ENCODE data around the gene KRT9. TPM values are rescaled to one million over a fixed set of nuclear protein-coding genes. Genes with fewer than 3 reads are reported as not detected.

The KRT9 gene
- total and polyA plus RNA-seq, 2 donors (not counting 3 experiments of a cell fraction or from before 2014, with no cell fraction given) = not detected

- H3K4me3 ChIP-seq (replicated peaks in 1 of 3; ENCODE audit: insufficient read depth in 1 of 3, low read depth in 1 of 3, low read length in 3 of 3) = no peak overlapping the region
- no peaks in the 10 kb centered on the region for H3K9me1 ChIP-seq (replicated peaks; ENCODE audit: control insufficient read depth, extremely low read depth, insufficient read depth, low read length)
- ChIA-PET POLR2A (no interaction called here), CTCF (interaction anchor here (1.0 to 1.6 kb wide), 2 partner anchors 14 to 69 kb away, joined by 5 to 6 read pairs; no protein-coding TSS in a partner anchor)
- BruUV-seq (replicated peaks) = no TSS peak
- no peak overlapping the region for H2AFZ ChIP-seq (ENCODE audit: low read depth, low read length)
- no peaks in the 10 kb centered on the region for H3K9me3 ChIP-seq (replicated peaks; ENCODE audit: control insufficient read depth, insufficient read depth, low read length)
- H3K36me3 ChIP-seq (ENCODE audit: control insufficient read depth in 2 of 2, extremely low read depth in 1 of 2, insufficient read depth in 2 of 2, low read length in 2 of 2) = no peaks in the 10 kb centered on the region
- no peak overlapping the region for H3K27ac ChIP-seq (ENCODE audit: insufficient read depth, low read depth, low read length)
- H3K4me2 ChIP-seq (ENCODE audit: insufficient read depth, low read length) = no peak overlapping the region
- dilution Hi-C loops (cut with MboI; ENCODE audit: extremely low pct_ligation_motif_present, low sequenced_read_pairs) (no loop called here), intact Hi-C loops (cut with micrococcal nuclease) (no loop called here)
- FAIRE-seq = no peak
- no peaks in the 10 kb centered on the region for H4K20me1 ChIP-seq (replicated peaks; ENCODE audit: control insufficient read depth, extremely low read depth, insufficient read depth, low read length)
- TF ChIP-seq GATA2 (IDR thresholded peaks at IDR 0.05; ENCODE audit: insufficient read depth, insufficient read length, low read depth, low read length) (no peak), CTCF (IDR thresholded peaks at IDR 0.05; ENCODE audit: extremely low read depth in 1 of 2, insufficient read depth in 1 of 2, low read depth in 1 of 2, low read length in 2 of 2) (no peak), EZH2 (IDR thresholded peaks at IDR 0.05; ENCODE audit: borderline replicate concordance, low read depth, low read length, severe bottlenecking) (no peak), POLR2AphosphoS5 (IDR thresholded peaks at IDR 0.05; ENCODE audit: insufficient read depth, low read depth, low read length) (no peak), POLR2A (IDR thresholded peaks at IDR 0.05; ENCODE audit: low read depth, low read length) (no peak), JUN (IDR thresholded peaks at IDR 0.05; ENCODE audit: borderline replicate concordance, insufficient read depth, insufficient read length, low read depth) (no peak), MYC (IDR thresholded peaks at IDR 0.05; ENCODE audit: low read depth, low read length) (no peak), FOS (IDR thresholded peaks at IDR 0.05; ENCODE audit: borderline replicate concordance, insufficient read depth, low read length) (no peak), MAX (IDR thresholded peaks at IDR 0.05; ENCODE audit: insufficient read depth, insufficient read length) (no peak)
- no peak overlapping the region for H3K9ac ChIP-seq (replicated peaks; ENCODE audit: extremely low read depth, insufficient read depth, low read length)
- no peak for DNase-seq (ENCODE audit: low read depth, low spot score)
- peaks cover 0 to 2% of the 10 kb centered on the region in 2 experiments for H3K27me3 ChIP-seq (ENCODE audit: control insufficient read depth in 2 of 2, insufficient read depth in 2 of 2, low read length in 2 of 2)
- no peaks in the 10 kb centered on the region for H3K4me1 ChIP-seq (ENCODE audit: control insufficient read depth, extremely low read depth, insufficient read depth, low read length)
- H3K79me2 ChIP-seq (ENCODE audit: control insufficient read depth, insufficient read depth, low read length) = no peaks in the 10 kb centered on the region
Observed at GRCh38 chr17:41593306-41593981, 21.6 kb upstream of the KRT9 start.

All from endothelial cell of umbilical vein (primary cell).